ENCODE measurements around the gene ATP10A. TPM values are rescaled to one million over a fixed set of nuclear protein-coding genes. Genes with fewer than 3 reads are reported as not detected.

ATP10A gene
- total RNA-seq, 1 experiment from 2014 or later: 3.9 TPM

GRCh38 chr15:25848784-25849156 is 14.4 kb downstream of the ATP10A start:
- no peak for DNase-seq
- H3K4me1 ChIP-seq (ENCODE audit: insufficient read depth, low read length): peaks cover 11% of the 10 kb centered on the region; the same call in 1 of the 2 replicates
- H3K27ac Mint-ChIP-seq: peak overlapping the region; percentile 9 to 85 (median 70); a peak in 5 of 7 replicates

More at GRCh38 chr15:25848784-25849156, 14.4 kb downstream of the ATP10A start:
- Histone ChIP-seq H4K8ac (replicated peaks; ENCODE audit: insufficient read length, low read depth, low read length) (no peak overlapping the region), H4K20me1 (ENCODE audit: control insufficient read depth, insufficient read depth, insufficient read length) (no peaks in the 10 kb centered on the region), H3K56ac (ENCODE audit: insufficient read length, low read depth, low read length) (no peak overlapping the region), H3K9ac (ENCODE audit: extremely low read depth, insufficient read length, low read length) (no peak overlapping the region), H3T11ph (ENCODE audit: low read length) (no peak overlapping the region), H2AFZ (ENCODE audit: low read length) (no peak overlapping the region), H2AK5ac (ENCODE audit: insufficient read length, low read length) (no peak overlapping the region), H2BK5ac (ENCODE audit: insufficient read length, low read length) (no peak overlapping the region), H3K4ac (ENCODE audit: low read depth, low read length) (no peak overlapping the region), H3K14ac (ENCODE audit: insufficient read depth, low read length) (no peak overlapping the region), H3K23ac (ENCODE audit: insufficient read length, low read depth, low read length) (no peak overlapping the region), H3K79me1 (ENCODE audit: insufficient read depth, low read depth, low read length, poor library complexity, severe bottlenecking) (no peaks in the 10 kb centered on the region), H3K79me2 (ENCODE audit: insufficient read depth, low read length) (no peaks in the 10 kb centered on the region), H3K9me3 (ENCODE audit: control insufficient read depth, low read depth, low read length) (no peaks in the 10 kb centered on the region), H3K27me3 (ENCODE audit: insufficient read depth, low read length) (no peaks in the 10 kb centered on the region), H2BK20ac (ENCODE audit: low read depth, low read length, poor library complexity, severe bottlenecking) (no peak overlapping the region), H4K91ac (ENCODE audit: insufficient read length, low read depth, low read length) (no peak overlapping the region), H3K18ac (ENCODE audit: insufficient read length, low read depth, low read length) (no peak overlapping the region), H3K23me2 (ENCODE audit: insufficient read length, low read depth, low read length, poor library complexity, severe bottlenecking) (no peaks in the 10 kb centered on the region), H2BK15ac (ENCODE audit: low read depth, low read length) (no peak overlapping the region), H3K27ac (ENCODE audit: insufficient read length, low read depth, low read length) (no peak overlapping the region), H2BK120ac (ENCODE audit: low read depth, low read length, poor library complexity, severe bottlenecking) (no peak overlapping the region), H3K4me2 (ENCODE audit: insufficient read depth, insufficient read length, low read length) (no peak overlapping the region), H2BK12ac (ENCODE audit: insufficient read length, low read depth, low read length) (no peak overlapping the region), H4K5ac (ENCODE audit: insufficient read length, low read depth, low read length) (no peak overlapping the region)
- peaks cover 61 to 66% of the 10 kb centered on the region in 2 experiments for H3K4me1 Mint-ChIP-seq
- WGBS (ENCODE audit: extremely low coverage, insufficient read length, low lambda C conversion rate): no CpG with 5 or more reads among the region's 5 CpGs
- no peaks in the 10 kb centered on the region for H3K27me3 Mint-ChIP-seq (ENCODE audit: low read depth)
- peak overlapping the region; percentile 62 to 63 for H3K4me3 Mint-ChIP-seq
- TF ChIP-seq CTCF (conservative IDR thresholded peaks at IDR 0.05): no peak
- peaks cover 0 to 6% of the 10 kb centered on the region in 2 experiments; a peak in 1 of 5 replicates for H3K9me3 Mint-ChIP-seq
- no peaks in the 10 kb centered on the region; a peak in 2 of 7 replicates for H3K36me3 Mint-ChIP-seq (ENCODE audit: insufficient read depth in 1 of 3, low read depth in 3 of 3)
